ENCODE measurements around the gene CUEDC1. TPM values are rescaled to one million over a fixed set of nuclear protein-coding genes. Genes with fewer than 3 reads are reported as not detected.

CUEDC1 gene
- total RNA-seq, 4 donors from 2014 or later, result 20.2 to 27.3 (median 24.6) TPM

DNA sequence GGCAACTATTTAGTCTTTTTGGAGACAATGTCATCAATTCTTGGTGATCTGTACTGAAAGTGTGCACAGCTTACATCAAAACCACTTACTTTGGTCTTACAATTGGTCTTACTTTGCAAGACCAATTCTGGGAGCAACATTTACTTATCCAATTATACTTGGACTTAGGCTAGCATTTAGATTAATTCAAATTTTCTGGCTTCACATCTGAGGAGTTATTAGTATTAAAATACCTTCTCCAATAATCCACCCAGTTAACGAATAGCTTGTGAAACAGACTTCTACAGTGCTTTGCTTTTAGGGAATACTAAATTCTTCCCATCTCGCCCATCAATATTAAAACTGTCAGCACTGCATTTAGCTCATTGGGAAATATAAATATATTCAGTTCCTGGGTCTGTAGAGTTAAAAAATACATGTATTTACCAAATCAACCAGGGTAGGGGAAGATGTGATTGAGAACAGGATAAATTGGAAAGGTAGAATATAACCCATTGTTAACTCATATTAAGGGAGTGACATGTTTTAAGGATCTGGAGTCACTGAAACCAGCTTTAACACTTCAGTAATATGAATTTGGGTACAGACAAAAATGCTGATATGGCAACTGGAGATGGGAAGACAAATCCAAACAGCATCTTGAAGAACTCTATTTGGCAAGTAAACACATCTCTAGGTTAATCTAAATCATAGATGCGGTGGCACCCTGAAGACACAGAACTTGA, 42.0 kb upstream of the CUEDC1 start:
- Histone ChIP-seq H3K9me3 (no peaks in the 10 kb centered on the region), H3K27me3 (no peaks in the 10 kb centered on the region), H3K4me1 (peaks cover 10 to 40% (median 16%) of the 10 kb centered on the region in 4 donors), H3K36me3 (peaks cover 0 to 10% (median 2%) of the 10 kb centered on the region in 4 donors), H3K27ac (no peak overlapping the region), H3K4me3 (no peak overlapping the region)
- in situ Hi-C loops (cut with MboI; ENCODE audit: low pct_ligation_motif_present in 1 of 4, low pct_unique_long_range_greater_than_20kb in 1 of 4, low sequenced_read_pairs in 3 of 4) (loop anchor here (5.0 to 25.0 kb wide), 3 partner anchors 90 to 140 kb away; partner anchors contain the start of gene DYNLL2 (in 1 of the 4)), intact Hi-C loops (cut with DNase I; ENCODE audit: low total_unique reads) (loop anchor here (5.0 kb wide), 1 partner anchor 135 kb away; no protein-coding TSS in a partner anchor)
- TF ChIP-seq EP300 (IDR thresholded peaks at IDR 0.05; ENCODE audit: low read depth), result no peak
- TF ChIP-seq POLR2AphosphoS5 (IDR thresholded peaks at IDR 0.05), result no peak
- TF ChIP-seq, protein P1, sequence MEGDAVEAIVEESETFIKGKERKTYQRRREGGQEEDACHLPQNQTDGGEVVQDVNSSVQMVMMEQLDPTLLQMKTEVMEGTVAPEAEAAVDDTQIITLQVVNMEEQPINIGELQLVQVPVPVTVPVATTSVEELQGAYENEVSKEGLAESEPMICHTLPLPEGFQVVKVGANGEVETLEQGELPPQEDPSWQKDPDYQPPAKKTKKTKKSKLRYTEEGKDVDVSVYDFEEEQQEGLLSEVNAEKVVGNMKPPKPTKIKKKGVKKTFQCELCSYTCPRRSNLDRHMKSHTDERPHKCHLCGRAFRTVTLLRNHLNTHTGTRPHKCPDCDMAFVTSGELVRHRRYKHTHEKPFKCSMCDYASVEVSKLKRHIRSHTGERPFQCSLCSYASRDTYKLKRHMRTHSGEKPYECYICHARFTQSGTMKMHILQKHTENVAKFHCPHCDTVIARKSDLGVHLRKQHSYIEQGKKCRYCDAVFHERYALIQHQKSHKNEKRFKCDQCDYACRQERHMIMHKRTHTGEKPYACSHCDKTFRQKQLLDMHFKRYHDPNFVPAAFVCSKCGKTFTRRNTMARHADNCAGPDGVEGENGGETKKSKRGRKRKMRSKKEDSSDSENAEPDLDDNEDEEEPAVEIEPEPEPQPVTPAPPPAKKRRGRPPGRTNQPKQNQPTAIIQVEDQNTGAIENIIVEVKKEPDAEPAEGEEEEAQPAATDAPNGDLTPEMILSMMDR (IDR thresholded peaks at IDR 0.05), result no peak
- no peak for TF ChIP-seq POLR2A (IDR thresholded peaks at IDR 0.05)
- 90 to 94% methylated on average over 3 of the region's 3 CpGs for whole genome bisulfite sequencing, 2 donors (ENCODE audit: low coverage in 1 of 2)
- DNase-seq, result no peak

DNA sequence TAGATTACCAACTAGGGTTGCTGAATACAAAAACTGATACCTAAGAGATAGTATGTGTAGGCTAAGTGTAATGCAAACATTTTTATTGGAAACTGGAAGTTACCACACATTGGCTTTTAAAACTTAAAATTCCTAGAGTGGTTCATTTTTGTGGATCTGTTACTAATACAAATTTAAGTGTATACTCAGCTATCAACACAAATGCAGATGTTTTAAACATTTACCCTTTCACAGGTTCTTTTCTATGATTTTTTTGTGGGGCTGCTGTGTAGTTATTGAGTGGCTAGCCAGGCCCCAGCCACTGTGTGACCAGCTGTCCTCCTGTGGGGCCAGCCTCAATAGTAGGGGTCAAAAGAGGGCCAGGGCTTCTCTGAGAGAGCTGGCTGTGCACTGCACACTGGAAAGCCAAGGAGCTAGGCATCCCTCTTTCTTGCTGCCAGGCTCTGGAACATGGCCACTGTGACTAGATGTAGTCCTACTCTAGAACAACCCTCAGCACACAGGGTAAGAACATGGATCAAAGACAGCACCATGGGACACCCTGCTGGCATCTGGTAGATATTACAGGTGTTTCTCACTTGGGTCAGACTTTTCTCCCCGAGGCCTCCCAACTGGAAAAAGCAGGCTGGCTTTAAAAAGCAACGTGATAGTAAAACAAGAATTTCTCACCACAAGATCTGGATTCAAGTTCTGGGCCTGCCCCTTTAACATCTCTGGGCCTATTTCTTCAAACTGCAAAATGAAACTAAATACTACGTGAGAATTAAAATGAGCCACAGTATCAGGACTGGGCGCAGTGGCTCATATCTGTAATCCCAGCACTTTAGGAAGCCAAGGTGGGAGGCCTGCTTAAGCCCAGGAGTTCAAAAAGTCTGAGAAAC, 40.1 kb upstream of the CUEDC1 start:
- in situ Hi-C loops (cut with MboI; ENCODE audit: low pct_ligation_motif_present in 1 of 4, low pct_unique_long_range_greater_than_20kb in 1 of 4, low sequenced_read_pairs in 3 of 4) (loop anchor here (5.0 to 25.0 kb wide), 3 partner anchors 92 to 138 kb away; partner anchors contain the start of gene DYNLL2 (in 1 of the 4)), intact Hi-C loops (cut with DNase I; ENCODE audit: low total_unique reads) (loop anchor here (5.0 kb wide), 1 partner anchor 133 kb away; no protein-coding TSS in a partner anchor)
- H3K36me3 ChIP-seq, result peaks cover 0 to 1% (median 0%) of the 10 kb centered on the region in 4 donors
- no peaks in the 10 kb centered on the region for H3K27me3 ChIP-seq
- peak overlapping the region; percentile 49 to 73 (median 52) for H3K27ac ChIP-seq
- no peaks in the 10 kb centered on the region for H3K9me3 ChIP-seq
- H3K4me3 ChIP-seq, result no peak overlapping the region
- peak in 2 of 3 donors; percentile 48 to 71 for TF ChIP-seq POLR2AphosphoS5 (IDR thresholded peaks at IDR 0.05)
- TF ChIP-seq, protein P1 (IDR thresholded peaks at IDR 0.05), result peak; percentile 60 to 90 (median 71)
- TF ChIP-seq EP300 (IDR thresholded peaks at IDR 0.05; ENCODE audit: low read depth), result no peak
- peak; percentile 25 for TF ChIP-seq POLR2A (IDR thresholded peaks at IDR 0.05)
- 23 to 30% methylated on average over 4 of the region's 4 CpGs for WGBS, 2 donors (ENCODE audit: low coverage in 1 of 2)
- peak; percentile 66 for DNase-seq
- peaks cover 7 to 34% (median 16%) of the 10 kb centered on the region in 4 donors for H3K4me1 ChIP-seq

GRCh38 chr17:57994436-57994835, 39.2 kb upstream of the CUEDC1 start:
- H3K9me3 ChIP-seq, result no peaks in the 10 kb centered on the region
- intact Hi-C loops (cut with DNase I; ENCODE audit: low total_unique reads), result no loop called here
- no peaks in the 10 kb centered on the region for H3K27me3 ChIP-seq
- H3K36me3 ChIP-seq, result no peaks in the 10 kb centered on the region
- WGBS, 2 donors (ENCODE audit: low coverage in 1 of 2), result 11 to 25% methylated on average over 2 of the region's 2 CpGs
- in situ Hi-C loops (cut with MboI; ENCODE audit: low pct_ligation_motif_present in 1 of 4, low pct_unique_long_range_greater_than_20kb in 1 of 4, low sequenced_read_pairs in 3 of 4), result loop anchor here in 1 of 4 donors (25.0 kb wide), 1 partner anchor 93 kb away; the partner anchor contains the start of gene DYNLL2
- peaks cover 7 to 39% (median 17%) of the 10 kb centered on the region in 4 donors for H3K4me1 ChIP-seq
- no peak for DNase-seq
- TF ChIP-seq POLR2A (IDR thresholded peaks at IDR 0.05) (no peak), EP300 (IDR thresholded peaks at IDR 0.05; ENCODE audit: low read depth) (no peak), POLR2AphosphoS5 (IDR thresholded peaks at IDR 0.05) (no peak)
- TF ChIP-seq, protein P1 (IDR thresholded peaks at IDR 0.05), result no peak
- H3K27ac ChIP-seq, result peak overlapping the region; percentile 49 to 73 (median 52)
- no peak overlapping the region for H3K4me3 ChIP-seq

All from transverse colon (tissue), 4 donors.